ENCODE data around the gene MYOZ3.

- no peak for TF ChIP-seq CTCF (IDR thresholded peaks at IDR 0.05)
- TF ChIP-seq POLR2A (IDR thresholded peaks at IDR 0.05) = no peak
Measured at GRCh38 chr5:150658699-150659265, 2.3 kb upstream of the MYOZ3 start.

Data from lower leg skin (tissue), 3 donors.